Measurements from ENCODE around the gene ENTPD3. TPM values are rescaled to one million over a fixed set of nuclear protein-coding genes. Genes with fewer than 3 reads are reported as not detected.
"Not testable (repeated sequence)": the region's sequence is repeated elsewhere in the genome, so short reads cannot be mapped to it uniquely, and the experiment has no call there.

The ENTPD3 gene
- total and polyA plus RNA-seq, 2 donors (not counting 1 experiment from before 2014, with no cell fraction given) = not detected

- H3K9me3 ChIP-seq (ENCODE audit: control extremely low read depth in 1 of 3, control insufficient read depth in 2 of 3, insufficient read depth in 1 of 3, low read length in 2 of 3) = peaks cover 0 to 5% (median 0%) of the 10 kb centered on the region in 3 donors
- H3K4me1 Mint-ChIP-seq = peaks cover 20% of the 10 kb centered on the region
- H3K27me3 Mint-ChIP-seq = no peaks in the 10 kb centered on the region
- ChIA-PET POLR2A (interaction anchor here (0.7 kb wide), 1 partner anchor 138 kb away, joined by 3 read pairs; no protein-coding TSS in a partner anchor), CTCF (interaction anchor here (0.6 kb wide), 1 partner anchor 14 kb away, joined by 3 read pairs; no protein-coding TSS in a partner anchor)
- H3K27ac Mint-ChIP-seq = no peak overlapping the region
- no peak for TF ChIP-seq CTCF (IDR thresholded peaks at IDR 0.05)
- no peak for TF ChIP-seq EZH2 (IDR thresholded peaks at IDR 0.05; ENCODE audit: borderline replicate concordance, insufficient read depth, low read depth, low read length, poor library complexity, severe bottlenecking)
- no peak overlapping the region for H3K27ac ChIP-seq (ENCODE audit: low read length in 2 of 2)
- H3K4me3 ChIP-seq (ENCODE audit: control extremely low read depth in 1 of 5, extremely low read depth in 1 of 5, insufficient read depth in 1 of 5, low read depth in 2 of 5, low read length in 4 of 5) = no peak overlapping the region
- H2AFZ ChIP-seq (ENCODE audit: insufficient read depth, low read depth, low read length, poor library complexity, severe bottlenecking) = no peak overlapping the region
- intact Hi-C loops (cut with micrococcal nuclease) = no loop called here
- no peaks in the 10 kb centered on the region for H3K27me3 ChIP-seq (replicated peaks in 1 of 4; ENCODE audit: control extremely low read depth in 1 of 4, control insufficient read depth in 3 of 4, insufficient read depth in 4 of 4, low read length in 3 of 4)
- WGBS (ENCODE audit: insufficient coverage) = 92% methylated on average over 3 of the region's 3 CpGs
- H3K79me2 ChIP-seq (ENCODE audit: control insufficient read depth, insufficient read depth, low read length) = peaks cover 27% of the 10 kb centered on the region
- H3K4me2 ChIP-seq (replicated peaks; ENCODE audit: low read depth, low read length, poor library complexity, severe bottlenecking) = no peak overlapping the region
- DNase-seq = no peak
- peaks cover 32% of the 10 kb centered on the region for H4K20me1 ChIP-seq (ENCODE audit: control insufficient read depth, insufficient read depth, low read length, poor library complexity, severe bottlenecking)
- peaks cover 18 to 23% of the 10 kb centered on the region in 2 donors for H3K4me1 ChIP-seq (ENCODE audit: control insufficient read depth in 2 of 2, insufficient read depth in 2 of 2, low read length in 2 of 2)
- H3K9me3 Mint-ChIP-seq (ENCODE audit: insufficient read depth) = no peaks in the 10 kb centered on the region
- peaks cover 19 to 70% of the 10 kb centered on the region in 2 experiments for H3K36me3 ChIP-seq (replicated peaks in 1 of 2; ENCODE audit: control extremely low read depth in 1 of 2, control insufficient read depth in 1 of 2, extremely low read depth in 1 of 2, insufficient read depth in 2 of 2, low read length in 1 of 2)
- H3K4me3 Mint-ChIP-seq = no peak overlapping the region
- no peak overlapping the region for H3K9ac ChIP-seq (ENCODE audit: low read length)
- no peak for ATAC-seq (ENCODE audit: low read depth)
These were observed 74.2 kb downstream of the ENTPD3 start for GRCh38 chr3:40461161-40461560.

- intact Hi-C loops (cut with micrococcal nuclease); CTCF ChIA-PET; H3K27me3 Mint-ChIP-seq; H3K4me2 ChIP-seq (replicated peaks; ENCODE audit: low read depth, low read length, poor library complexity, severe bottlenecking); H3K27ac Mint-ChIP-seq; H3K27ac ChIP-seq (ENCODE audit: low read length in 2 of 2); H3K9ac ChIP-seq (ENCODE audit: low read length); POLR2A ChIA-PET; H2AFZ ChIP-seq (ENCODE audit: insufficient read depth, low read depth, low read length, poor library complexity, severe bottlenecking); ATAC-seq (ENCODE audit: low read depth); H3K4me3 Mint-ChIP-seq; H3K9me3 Mint-ChIP-seq (ENCODE audit: insufficient read depth); H3K27me3 ChIP-seq (replicated peaks in 1 of 4; ENCODE audit: control extremely low read depth in 1 of 4, control insufficient read depth in 3 of 4, insufficient read depth in 4 of 4, low read length in 3 of 4); H3K9me3 ChIP-seq (ENCODE audit: control extremely low read depth in 1 of 3, control insufficient read depth in 2 of 3, insufficient read depth in 1 of 3, low read length in 2 of 3); DNase-seq; H3K4me3 ChIP-seq (ENCODE audit: control extremely low read depth in 1 of 5, extremely low read depth in 1 of 5, insufficient read depth in 1 of 5, low read depth in 2 of 5, low read length in 4 of 5): not testable (repeated sequence)
- peaks cover 19 to 70% of the 10 kb centered on the region in 2 experiments for H3K36me3 ChIP-seq (replicated peaks in 1 of 2; ENCODE audit: control extremely low read depth in 1 of 2, control insufficient read depth in 1 of 2, extremely low read depth in 1 of 2, insufficient read depth in 2 of 2, low read length in 1 of 2)
- peaks cover 11 to 13% of the 10 kb centered on the region in 2 donors for H3K4me1 ChIP-seq (ENCODE audit: control insufficient read depth in 2 of 2, insufficient read depth in 2 of 2, low read length in 2 of 2)
- peaks cover 27% of the 10 kb centered on the region for H4K20me1 ChIP-seq (ENCODE audit: control insufficient read depth, insufficient read depth, low read length, poor library complexity, severe bottlenecking)
- H3K79me2 ChIP-seq (ENCODE audit: control insufficient read depth, insufficient read depth, low read length) = peaks cover 17% of the 10 kb centered on the region
- peaks cover 13% of the 10 kb centered on the region for H3K4me1 Mint-ChIP-seq
- 99% methylated on average over 7 of the region's 7 CpGs for WGBS (ENCODE audit: insufficient coverage)
These were observed 75.9 kb downstream of the ENTPD3 start for GRCh38 chr3:40462838-40463237.
